PC-3 (cell line): ENCODE measurements around the gene CIB2. TPM values are rescaled to one million over a fixed set of nuclear protein-coding genes. Genes with fewer than 3 reads are reported as not detected.

Source experiments
- ATAC-seq: fragments of 200-7000 bp; cut with Tn5 transposase; 2 replicates; pipeline ENCODE4 v1.9.1; 2020; ENCODE audit warnings: mild to moderate bottlenecking, moderate library complexity
- BruUV-seq: library from RNA; stranded (reverse); fragments of 400-500 nt; replicated peaks from 2 replicates; lab custom pipeline; 2021; lab: Mats Ljungman, UMichigan
- CTCF ChIA-PET: fragments of 300-600 bp; sonication (Branson Sonifier 250); formaldehyde crosslinking; loops from one replicate; lab custom pipeline; 2022; ENCODE audit warnings: antibody characterized with exemption; lab: Charles Lee
- POLR2A ChIA-PET: fragments of 300-600 bp; sonication (Branson Sonifier 250); formaldehyde crosslinking; loops from one replicate; lab custom pipeline; 2022; ENCODE audit warnings: antibody characterized with exemption; ENCODE audit not compliant: unreplicated experiment; lab: Charles Lee
- DNase-seq: peaks from one replicate; pipeline ENCODE4 v3.0.0-alpha.2; 2015
- H2AFZ ChIP-seq: fragments of 300-600 bp; sonication (generic); 2 replicates; pipeline ENCODE4 v1.6.0; 2016; ENCODE audit warnings: antibody characterized with exemption, low read length
- H3F3A ChIP-seq: fragments of 300-600 bp; sonication (generic); one replicate; pipeline ENCODE4 v1.6.0; 2017; ENCODE audit warnings: antibody characterized with exemption, low read length, control low read depth, mild to moderate bottlenecking; ENCODE audit not compliant: unreplicated experiment
- H3K27ac ChIP-seq: fragments of 300-600 bp; sonication (generic); 2 replicates; pipeline ENCODE4 v1.5.1; 2016; ENCODE audit warnings: mild to moderate bottlenecking, low read length
- H3K27me3 ChIP-seq: fragments of 300-600 bp; sonication (generic); 2 replicates; pipeline ENCODE4 v1.6.1; 2016; ENCODE audit warnings: low read length, mixed read lengths
- H3K36me3 ChIP-seq: fragments of 300-600 bp; sonication (generic); 2 replicates; pipeline ENCODE4 v1.6.1; 2016; ENCODE audit warnings: low read depth, mixed run types, low read length, mixed read lengths
- H3K4me1 ChIP-seq: fragments of 300-600 bp; sonication (generic); 2 replicates; pipeline ENCODE4 v1.5.1; 2016; ENCODE audit warnings: low read length; ENCODE audit not compliant: insufficient read depth
- H3K4me2 ChIP-seq: fragments of 300-600 bp; sonication (generic); 2 replicates; pipeline ENCODE4 v1.6.0; 2016; ENCODE audit warnings: low read length
- H3K4me3 ChIP-seq: fragments of 300-600 bp; sonication (generic); 2 replicates; pipeline ENCODE4 v1.5.1; 2016; ENCODE audit warnings: mild to moderate bottlenecking, low read length, mixed read lengths
- H3K79me2 ChIP-seq: fragments of 300-600 bp; sonication (generic); 2 replicates; pipeline ENCODE4 v1.6.1; 2017; ENCODE audit warnings: low read length, mixed read lengths
- H3K9ac ChIP-seq: fragments of 300-600 bp; sonication (generic); 2 replicates; pipeline ENCODE4 v1.6.0; 2016; ENCODE audit warnings: mild to moderate bottlenecking, low read length
- H3K9me2 ChIP-seq: fragments of 300-600 bp; sonication (generic); replicated peaks from 2 replicates; pipeline ENCODE4 v1.6.1; 2016; ENCODE audit warnings: mixed run types, low read length, mixed read lengths
- H3K9me3 ChIP-seq: fragments of 300-600 bp; sonication (generic); 2 replicates; pipeline ENCODE4 v1.6.1; 2016; ENCODE audit warnings: low read length, mixed read lengths
- H4K20me1 ChIP-seq: fragments of 300-600 bp; sonication (generic); 2 replicates; pipeline ENCODE4 v1.6.1; 2016; ENCODE audit warnings: low read length, mixed read lengths
- EZH2 ChIP-seq: fragments of 300-600 bp; sonication (generic); IDR thresholded peaks from one replicate; pipeline ENCODE4 v1.6.1; 2017; ENCODE audit warnings: antibody characterized with exemption, mild to moderate bottlenecking, low read length; ENCODE audit not compliant: unreplicated experiment
- EZH2phosphoT487 ChIP-seq: fragments of 300-600 bp; sonication (generic); IDR thresholded peaks from 2 replicates; pipeline ENCODE4 v1.6.1; 2018; ENCODE audit warnings: mild to moderate bottlenecking, antibody characterized with exemption, low read length, borderline replicate concordance
- intact Hi-C: fragments of 100-400 bp; cut with micrococcal nuclease; formaldehyde crosslinking; loops from 2 replicates; pipeline ENCODE4 v1.9.0; 2023
- total RNA-seq: library from RNA; depleted of rRNA; stranded (reverse); fragments of >200 nt; gene quantifications from 2 replicates; pipeline ENCODE4 v1.2.3, GENCODE V29; 2014
- TF ChIP-seq, protein P1 (sequence below): fragments of 300-600 bp; sonication (generic); conservative IDR thresholded peaks from 2 replicates; pipeline ENCODE4 v1.5.1; 2017; ENCODE audit warnings: antibody characterized with exemption, low read depth, mild to moderate bottlenecking, low read length

The CIB2 gene
- total RNA-seq, 1 experiment from 2014 or later = 10.4 TPM

DNA sequence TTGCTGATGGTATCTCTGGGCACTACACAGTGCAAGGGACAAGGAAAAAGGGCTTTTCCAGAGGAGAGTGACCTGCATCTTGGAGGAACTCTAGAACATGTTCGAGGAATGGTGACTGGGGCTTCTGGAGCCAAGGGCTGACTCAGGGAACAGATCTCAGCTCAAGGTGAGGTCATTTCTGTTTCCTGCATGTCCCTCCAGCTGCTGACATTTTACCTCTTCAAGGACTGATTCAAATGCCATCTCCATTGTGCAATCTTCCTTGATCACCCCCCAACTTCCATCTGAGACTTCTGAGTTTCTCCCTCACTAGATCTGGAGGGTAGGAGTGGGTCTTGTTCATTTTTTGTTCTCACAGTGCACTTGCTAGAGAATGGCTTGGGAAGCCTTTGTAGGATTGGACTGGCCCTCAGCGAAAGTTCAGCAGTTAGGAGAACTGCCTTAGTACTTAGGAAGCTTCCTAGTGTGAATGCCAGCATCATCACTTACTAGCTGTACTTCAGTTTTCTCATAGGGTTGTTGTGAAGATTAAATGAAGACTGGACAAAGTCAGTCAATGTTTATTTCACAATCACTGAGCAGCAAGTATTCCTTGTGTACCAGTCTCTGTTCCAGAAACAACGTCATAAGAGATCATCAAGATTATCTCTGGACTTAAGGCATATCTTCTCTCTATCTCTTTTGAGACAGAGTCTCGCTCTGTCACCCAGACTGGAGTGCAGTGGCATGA lies 15.3 kb upstream of the CIB2 start:
- no peaks in the 10 kb centered on the region for H3K36me3 ChIP-seq
- peaks cover 29% of the 10 kb centered on the region for H3K79me2 ChIP-seq
- H3K27ac ChIP-seq = no peak overlapping the region
- H3K9me2 ChIP-seq = no peaks in the 10 kb centered on the region
- no peak overlapping the region for H3K9ac ChIP-seq
- CTCF ChIA-PET = no interaction called here
- H3K9me3 ChIP-seq = no peaks in the 10 kb centered on the region
- no peaks in the 10 kb centered on the region for H3K27me3 ChIP-seq
- H3K4me1 ChIP-seq = peaks cover 17% of the 10 kb centered on the region; the same call in 1 of the 2 replicates
- H3K4me3 ChIP-seq = no peak overlapping the region
- BruUV-seq = no TSS peak
- peaks cover 12% of the 10 kb centered on the region; the same call in 1 of the 2 replicates for H4K20me1 ChIP-seq
- no peak overlapping the region for H2AFZ ChIP-seq
- no peak for ATAC-seq
- TF ChIP-seq, protein P1, sequence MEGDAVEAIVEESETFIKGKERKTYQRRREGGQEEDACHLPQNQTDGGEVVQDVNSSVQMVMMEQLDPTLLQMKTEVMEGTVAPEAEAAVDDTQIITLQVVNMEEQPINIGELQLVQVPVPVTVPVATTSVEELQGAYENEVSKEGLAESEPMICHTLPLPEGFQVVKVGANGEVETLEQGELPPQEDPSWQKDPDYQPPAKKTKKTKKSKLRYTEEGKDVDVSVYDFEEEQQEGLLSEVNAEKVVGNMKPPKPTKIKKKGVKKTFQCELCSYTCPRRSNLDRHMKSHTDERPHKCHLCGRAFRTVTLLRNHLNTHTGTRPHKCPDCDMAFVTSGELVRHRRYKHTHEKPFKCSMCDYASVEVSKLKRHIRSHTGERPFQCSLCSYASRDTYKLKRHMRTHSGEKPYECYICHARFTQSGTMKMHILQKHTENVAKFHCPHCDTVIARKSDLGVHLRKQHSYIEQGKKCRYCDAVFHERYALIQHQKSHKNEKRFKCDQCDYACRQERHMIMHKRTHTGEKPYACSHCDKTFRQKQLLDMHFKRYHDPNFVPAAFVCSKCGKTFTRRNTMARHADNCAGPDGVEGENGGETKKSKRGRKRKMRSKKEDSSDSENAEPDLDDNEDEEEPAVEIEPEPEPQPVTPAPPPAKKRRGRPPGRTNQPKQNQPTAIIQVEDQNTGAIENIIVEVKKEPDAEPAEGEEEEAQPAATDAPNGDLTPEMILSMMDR = no peak
- TF ChIP-seq EZH2phosphoT487 (no peak), EZH2 (no peak)
- no peak overlapping the region for H3K4me2 ChIP-seq
- H3F3A ChIP-seq = no peaks in the 10 kb centered on the region
- intact Hi-C loops = no loop called here
- POLR2A ChIA-PET = no interaction called here
- DNase-seq = no peak

- DNase-seq (no peak), ATAC-seq (no peak)
- POLR2A ChIA-PET = no interaction called here
- Histone ChIP-seq H3K4me3 (no peak overlapping the region), H3K27me3 (no peaks in the 10 kb centered on the region), H3K27ac (no peak overlapping the region), H3F3A (no peaks in the 10 kb centered on the region), H2AFZ (no peak overlapping the region), H3K4me1 (no peaks in the 10 kb centered on the region), H3K9me3 (no peaks in the 10 kb centered on the region), H4K20me1 (no peaks in the 10 kb centered on the region), H3K9me2 (no peaks in the 10 kb centered on the region), H3K9ac (no peak overlapping the region), H3K4me2 (no peak overlapping the region), H3K36me3 (no peaks in the 10 kb centered on the region), H3K79me2 (no peaks in the 10 kb centered on the region)
- intact Hi-C loops = no loop called here
- no peak for TF ChIP-seq EZH2
- TF ChIP-seq, protein P1 = no peak
- TF ChIP-seq EZH2phosphoT487 = no peak
- CTCF ChIA-PET = no interaction called here
- no TSS peak for BruUV-seq
Measured at GRCh38 chr15:78142332-78142731, 11.1 kb upstream of the CIB2 start.

DNA sequence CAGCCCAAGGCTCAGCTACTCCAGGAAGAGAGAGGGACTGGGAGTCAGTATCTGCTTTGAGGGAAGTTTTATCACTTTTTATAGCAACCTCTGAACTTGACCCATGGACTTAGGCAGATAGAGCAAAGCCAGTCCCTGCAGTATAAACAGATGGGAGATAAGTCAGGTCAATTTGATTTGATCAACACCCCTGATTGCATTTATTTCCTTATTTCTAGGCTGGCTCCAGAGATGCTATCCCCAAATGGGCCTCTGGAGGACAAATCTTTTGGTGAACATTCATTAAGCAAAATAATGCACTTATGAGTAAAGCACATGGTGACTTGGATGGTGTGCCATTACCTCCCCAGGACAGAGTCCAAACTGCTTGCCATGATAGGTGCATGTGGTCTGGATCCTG lies 9.0 kb upstream of the CIB2 start:
- Histone ChIP-seq H3K27ac (no peak overlapping the region), H3K9me3 (no peaks in the 10 kb centered on the region), H3K9me2 (no peaks in the 10 kb centered on the region), H3K36me3 (no peaks in the 10 kb centered on the region), H3F3A (no peaks in the 10 kb centered on the region), H3K79me2 (no peaks in the 10 kb centered on the region), H2AFZ (no peak overlapping the region), H3K4me2 (no peak overlapping the region), H4K20me1 (no peaks in the 10 kb centered on the region), H3K4me1 (no peaks in the 10 kb centered on the region), H3K4me3 (no peak overlapping the region), H3K27me3 (no peaks in the 10 kb centered on the region), H3K9ac (no peak overlapping the region)
- ATAC-seq (no peak), DNase-seq (no peak)
- no TSS peak for BruUV-seq
- ChIA-PET POLR2A (no interaction called here), CTCF (no interaction called here)
- intact Hi-C loops = no loop called here
- TF ChIP-seq EZH2 = no peak
- TF ChIP-seq, protein P1 = no peak
- no peak for TF ChIP-seq EZH2phosphoT487
